ENCODE results near the gene CD58.
A peak's percentile ranks its signal among the peaks of the same experiment; 100 is the strongest.

Gene CD58

DNA sequence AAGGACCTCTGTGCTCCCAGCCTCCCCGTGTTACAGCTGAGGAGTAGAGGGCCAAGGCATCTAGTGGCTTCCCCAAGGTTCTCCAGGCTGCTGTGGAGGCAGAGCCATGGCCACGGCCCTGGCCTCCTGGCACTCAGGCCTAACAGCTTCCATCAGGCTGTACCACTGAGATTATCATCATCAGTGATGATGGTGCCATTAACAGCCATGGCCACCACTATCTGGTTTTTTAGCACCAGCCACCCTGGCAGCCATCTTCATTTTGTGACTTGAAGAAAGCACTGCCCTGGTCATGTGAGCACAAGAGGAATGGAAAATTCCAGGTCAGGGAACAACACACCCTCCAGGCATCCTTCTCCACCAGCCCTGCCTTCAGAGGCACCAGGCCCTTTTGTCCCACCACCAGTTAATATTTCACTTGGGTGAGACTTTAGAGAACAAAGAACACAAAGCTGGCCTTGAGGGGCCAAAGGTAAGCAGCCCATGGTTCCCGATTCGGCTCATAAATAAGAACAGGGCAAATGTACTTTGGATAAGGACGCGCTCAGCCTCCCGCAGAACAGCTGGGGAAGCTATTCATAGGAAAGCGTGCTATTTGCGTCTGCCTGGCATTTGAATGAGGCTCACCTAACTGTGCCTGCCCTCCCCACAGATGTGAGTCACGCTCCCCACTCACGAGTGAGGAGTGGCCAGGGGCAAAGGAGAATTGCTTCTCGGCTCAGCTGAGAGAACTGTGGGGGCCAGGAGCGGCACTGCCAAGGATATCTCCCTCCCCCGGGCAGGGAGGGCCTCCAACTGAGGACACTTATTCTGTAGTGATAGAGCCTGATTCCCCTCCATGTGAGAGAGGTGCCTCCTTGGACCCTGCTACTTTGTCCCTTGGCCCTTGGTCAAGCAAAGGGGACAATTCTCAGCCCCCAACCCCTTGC, 95.6 kb downstream of the CD58 start (continued):
- TF ChIP-seq, protein P1, sequence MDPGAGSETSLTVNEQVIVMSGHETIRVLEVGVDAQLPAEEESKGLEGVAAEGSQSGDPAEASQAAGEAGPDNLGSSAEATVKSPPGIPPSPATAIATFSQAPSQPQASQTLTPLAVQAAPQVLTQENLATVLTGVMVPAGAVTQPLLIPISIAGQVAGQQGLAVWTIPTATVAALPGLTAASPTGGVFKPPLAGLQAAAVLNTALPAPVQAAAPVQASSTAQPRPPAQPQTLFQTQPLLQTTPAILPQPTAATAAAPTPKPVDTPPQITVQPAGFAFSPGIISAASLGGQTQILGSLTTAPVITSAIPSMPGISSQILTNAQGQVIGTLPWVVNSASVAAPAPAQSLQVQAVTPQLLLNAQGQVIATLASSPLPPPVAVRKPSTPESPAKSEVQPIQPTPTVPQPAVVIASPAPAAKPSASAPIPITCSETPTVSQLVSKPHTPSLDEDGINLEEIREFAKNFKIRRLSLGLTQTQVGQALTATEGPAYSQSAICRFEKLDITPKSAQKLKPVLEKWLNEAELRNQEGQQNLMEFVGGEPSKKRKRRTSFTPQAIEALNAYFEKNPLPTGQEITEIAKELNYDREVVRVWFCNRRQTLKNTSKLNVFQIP (CRISPR knock-in tag; IDR thresholded peaks at IDR 0.05; ENCODE audit: borderline replicate concordance, low read depth): no peak
- TF ChIP-seq ZFP30 (CRISPR knock-in tag; IDR thresholded peaks at IDR 0.05) (no peak), BACH2 (CRISPR knock-in tag; IDR thresholded peaks at IDR 0.05; ENCODE audit: borderline replicate concordance) (no peak), OSR1 (CRISPR knock-in tag; IDR thresholded peaks at IDR 0.05) (no peak), ZNF8 (CRISPR knock-in tag; IDR thresholded peaks at IDR 0.05) (no peak), CSDC2 (CRISPR knock-in tag; IDR thresholded peaks at IDR 0.05) (no peak)

DNA sequence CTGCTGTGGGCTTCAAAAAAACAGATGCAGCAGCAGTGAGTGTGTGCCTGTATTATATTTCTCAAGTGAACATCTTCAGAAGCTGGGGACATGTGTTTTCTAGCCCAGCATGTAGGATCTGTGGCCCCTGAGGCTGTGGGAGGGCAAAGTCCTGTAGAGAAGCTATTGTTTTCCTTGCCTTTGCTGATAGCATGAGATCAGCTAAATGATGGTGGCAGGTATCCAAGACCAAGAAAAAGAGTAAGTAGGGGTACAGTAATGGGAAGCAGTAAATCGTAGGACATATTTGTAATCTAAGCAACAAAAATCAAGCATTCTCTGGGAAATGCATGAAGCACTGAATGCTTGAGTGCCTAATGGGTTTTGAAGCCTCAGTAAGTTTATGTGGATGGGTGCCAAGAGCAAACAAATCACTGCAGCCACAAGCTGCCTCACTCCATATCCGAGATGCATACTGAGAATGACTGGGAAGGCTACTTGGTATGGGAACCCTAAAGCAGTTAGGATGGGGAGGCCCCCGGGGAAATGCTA, 98.3 kb downstream of the CD58 start:
- no peak; the same call in 2 of the 3 replicates for ATAC-seq
- TF ChIP-seq ISL1 (CRISPR knock-in tag; IDR thresholded peaks at IDR 0.05) (peak; percentile 74), TOX (CRISPR knock-in tag; IDR thresholded peaks at IDR 0.05; ENCODE audit: borderline replicate concordance) (no peak), ZFP3 (CRISPR knock-in tag; IDR thresholded peaks at IDR 0.05) (peak; percentile 66; the same call in 1 of the 2 replicates), ZNF70 (CRISPR knock-in tag; IDR thresholded peaks at IDR 0.05) (no peak)
- TF ChIP-seq, protein P2, sequence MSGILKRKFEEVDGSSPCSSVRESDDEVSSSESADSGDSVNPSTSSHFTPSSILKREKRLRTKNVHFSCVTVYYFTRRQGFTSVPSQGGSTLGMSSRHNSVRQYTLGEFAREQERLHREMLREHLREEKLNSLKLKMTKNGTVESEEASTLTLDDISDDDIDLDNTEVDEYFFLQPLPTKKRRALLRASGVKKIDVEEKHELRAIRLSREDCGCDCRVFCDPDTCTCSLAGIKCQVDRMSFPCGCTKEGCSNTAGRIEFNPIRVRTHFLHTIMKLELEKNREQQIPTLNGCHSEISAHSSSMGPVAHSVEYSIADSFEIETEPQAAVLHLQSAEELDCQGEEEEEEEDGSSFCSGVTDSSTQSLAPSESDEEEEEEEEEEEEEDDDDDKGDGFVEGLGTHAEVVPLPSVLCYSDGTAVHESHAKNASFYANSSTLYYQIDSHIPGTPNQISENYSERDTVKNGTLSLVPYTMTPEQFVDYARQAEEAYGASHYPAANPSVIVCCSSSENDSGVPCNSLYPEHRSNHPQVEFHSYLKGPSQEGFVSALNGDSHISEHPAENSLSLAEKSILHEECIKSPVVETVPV (CRISPR knock-in tag; IDR thresholded peaks at IDR 0.05): no peak

DNA sequence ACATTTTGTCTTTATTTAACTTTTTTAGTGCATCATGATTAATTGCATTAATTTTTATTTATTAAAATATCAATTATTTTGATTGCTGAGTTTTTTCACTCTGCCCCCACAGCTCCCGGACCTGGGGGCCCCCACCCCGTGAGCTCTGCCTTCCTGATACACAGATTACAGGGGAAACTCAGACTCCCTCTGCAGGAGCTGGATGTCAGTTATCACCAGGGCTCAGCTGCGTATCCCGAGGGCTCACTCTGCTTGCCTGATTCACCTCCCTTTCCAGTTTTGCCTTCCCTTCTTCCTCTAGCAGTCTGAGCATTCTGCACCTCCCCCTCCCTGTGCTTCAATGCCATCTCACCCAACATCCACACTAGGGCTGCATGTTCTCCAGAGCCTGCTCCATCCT, 99.6 kb downstream of the CD58 start:
- peak; percentile 22; the same call in 1 of the 3 replicates for ATAC-seq
- TF ChIP-seq RARB (CRISPR knock-in tag; IDR thresholded peaks at IDR 0.05) (no peak), GLIS3 (CRISPR knock-in tag; IDR thresholded peaks at IDR 0.05) (no peak), SNAI2 (CRISPR knock-in tag; IDR thresholded peaks at IDR 0.05) (no peak), ISL1 (CRISPR knock-in tag; IDR thresholded peaks at IDR 0.05) (no peak), ZC3H10 (CRISPR knock-in tag; IDR thresholded peaks at IDR 0.05) (no peak), ARNTL (CRISPR knock-in tag; IDR thresholded peaks at IDR 0.05; ENCODE audit: borderline replicate concordance, low read depth) (no peak), ZNF8 (CRISPR knock-in tag; IDR thresholded peaks at IDR 0.05) (no peak), ZNF70 (CRISPR knock-in tag; IDR thresholded peaks at IDR 0.05) (no peak), ZFP3 (CRISPR knock-in tag; IDR thresholded peaks at IDR 0.05) (no peak)
- TF ChIP-seq, protein P3, sequence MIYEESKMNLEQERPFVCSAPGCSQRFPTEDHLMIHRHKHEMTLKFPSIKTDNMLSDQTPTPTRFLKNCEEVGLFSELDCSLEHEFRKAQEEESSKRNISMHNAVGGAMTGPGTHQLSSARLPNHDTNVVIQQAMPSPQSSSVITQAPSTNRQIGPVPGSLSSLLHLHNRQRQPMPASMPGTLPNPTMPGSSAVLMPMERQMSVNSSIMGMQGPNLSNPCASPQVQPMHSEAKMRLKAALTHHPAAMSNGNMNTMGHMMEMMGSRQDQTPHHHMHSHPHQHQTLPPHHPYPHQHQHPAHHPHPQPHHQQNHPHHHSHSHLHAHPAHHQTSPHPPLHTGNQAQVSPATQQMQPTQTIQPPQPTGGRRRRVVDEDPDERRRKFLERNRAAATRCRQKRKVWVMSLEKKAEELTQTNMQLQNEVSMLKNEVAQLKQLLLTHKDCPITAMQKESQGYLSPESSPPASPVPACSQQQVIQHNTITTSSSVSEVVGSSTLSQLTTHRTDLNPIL (CRISPR knock-in tag; IDR thresholded peaks at IDR 0.05; ENCODE audit: low read depth): no peak

DNA sequence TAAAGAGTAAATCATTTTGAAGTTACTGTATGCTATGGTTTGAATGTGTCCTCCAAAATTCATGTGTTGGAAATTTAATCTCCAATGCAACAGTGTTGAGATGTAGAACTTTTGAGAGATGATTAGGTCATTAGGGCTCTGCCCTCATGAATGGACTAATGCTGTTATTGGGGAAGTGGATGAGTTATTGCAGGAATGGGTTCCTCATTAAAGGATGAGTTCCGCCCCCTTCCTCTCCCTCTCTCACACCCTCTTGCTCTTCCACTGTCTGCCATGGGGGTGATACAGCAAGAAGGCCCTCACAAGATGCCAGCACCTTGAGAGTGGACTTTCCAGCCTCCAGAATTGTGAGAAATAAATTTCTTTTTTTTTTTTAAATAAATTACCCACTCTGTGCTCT, 100.2 kb downstream of the CD58 start:
- TF ChIP-seq TCF4 (CRISPR knock-in tag; IDR thresholded peaks at IDR 0.05; ENCODE audit: borderline replicate concordance): no peak
- no peak for TF ChIP-seq ISL1 (CRISPR knock-in tag; IDR thresholded peaks at IDR 0.05)
- no peak for TF ChIP-seq TOX (CRISPR knock-in tag; IDR thresholded peaks at IDR 0.05; ENCODE audit: borderline replicate concordance)
- TF ChIP-seq GLIS3 (CRISPR knock-in tag; IDR thresholded peaks at IDR 0.05): no peak
- no peak for TF ChIP-seq ZFP3 (CRISPR knock-in tag; IDR thresholded peaks at IDR 0.05)
- no peak for TF ChIP-seq ZC3H10 (CRISPR knock-in tag; IDR thresholded peaks at IDR 0.05)
- no peak for ATAC-seq

DNA sequence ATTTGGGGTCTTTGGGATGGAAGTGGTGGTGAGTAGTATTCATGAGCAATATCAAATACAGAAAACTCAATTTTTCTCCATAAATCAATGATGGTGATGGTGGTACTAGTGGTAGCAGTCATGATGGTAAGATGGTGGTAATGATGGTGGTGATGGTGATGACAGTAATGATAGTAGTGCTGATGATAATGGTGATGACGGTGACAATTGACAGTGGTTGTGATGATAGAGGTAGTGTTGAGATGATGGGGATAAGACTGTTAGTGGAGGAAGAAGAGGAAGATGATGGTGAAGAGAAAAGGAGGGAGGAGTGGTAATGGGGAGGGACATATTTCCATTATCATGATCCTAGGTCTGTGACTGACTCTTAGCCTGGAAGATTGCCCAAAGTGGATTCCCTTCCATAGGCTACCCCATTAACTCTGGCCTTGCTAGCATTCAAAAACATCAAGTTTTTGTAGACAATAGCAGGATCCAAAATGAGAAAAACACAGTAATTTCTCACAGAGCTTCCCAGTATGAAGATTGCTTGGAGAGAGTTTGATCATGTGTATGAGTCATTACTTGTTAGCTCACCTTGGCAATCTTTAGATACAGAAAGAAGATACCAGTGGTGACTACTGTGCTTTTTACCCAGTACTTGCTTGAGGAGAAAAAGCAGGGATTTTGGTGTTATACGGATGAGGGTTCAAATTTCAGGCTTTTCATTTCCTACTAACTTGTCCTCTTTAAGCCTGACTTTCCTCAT, 103.8 kb downstream of the CD58 start:
- TF ChIP-seq, protein P3 (CRISPR knock-in tag; IDR thresholded peaks at IDR 0.05; ENCODE audit: low read depth): no peak
- TF ChIP-seq ISL1 (CRISPR knock-in tag; IDR thresholded peaks at IDR 0.05): no peak
- no peak for TF ChIP-seq ZC3H10 (CRISPR knock-in tag; IDR thresholded peaks at IDR 0.05)
- no peak for TF ChIP-seq RARB (CRISPR knock-in tag; IDR thresholded peaks at IDR 0.05)
- TF ChIP-seq ZNF8 (CRISPR knock-in tag; IDR thresholded peaks at IDR 0.05): no peak
- TF ChIP-seq, protein P2 (CRISPR knock-in tag; IDR thresholded peaks at IDR 0.05): no peak
- no peak for TF ChIP-seq ZFP30 (CRISPR knock-in tag; IDR thresholded peaks at IDR 0.05)
- TF ChIP-seq, protein P4, sequence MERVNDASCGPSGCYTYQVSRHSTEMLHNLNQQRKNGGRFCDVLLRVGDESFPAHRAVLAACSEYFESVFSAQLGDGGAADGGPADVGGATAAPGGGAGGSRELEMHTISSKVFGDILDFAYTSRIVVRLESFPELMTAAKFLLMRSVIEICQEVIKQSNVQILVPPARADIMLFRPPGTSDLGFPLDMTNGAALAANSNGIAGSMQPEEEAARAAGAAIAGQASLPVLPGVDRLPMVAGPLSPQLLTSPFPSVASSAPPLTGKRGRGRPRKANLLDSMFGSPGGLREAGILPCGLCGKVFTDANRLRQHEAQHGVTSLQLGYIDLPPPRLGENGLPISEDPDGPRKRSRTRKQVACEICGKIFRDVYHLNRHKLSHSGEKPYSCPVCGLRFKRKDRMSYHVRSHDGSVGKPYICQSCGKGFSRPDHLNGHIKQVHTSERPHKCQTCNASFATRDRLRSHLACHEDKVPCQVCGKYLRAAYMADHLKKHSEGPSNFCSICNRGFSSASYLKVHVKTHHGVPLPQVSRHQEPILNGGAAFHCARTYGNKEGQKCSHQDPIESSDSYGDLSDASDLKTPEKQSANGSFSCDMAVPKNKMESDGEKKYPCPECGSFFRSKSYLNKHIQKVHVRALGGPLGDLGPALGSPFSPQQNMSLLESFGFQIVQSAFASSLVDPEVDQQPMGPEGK (CRISPR knock-in tag; IDR thresholded peaks at IDR 0.05; ENCODE audit: borderline replicate concordance): no peak

More for the DNA sequence above, 103.8 kb downstream of the CD58 start:
- ATAC-seq: no peak
